Measurements from ENCODE around the gene MAP2K7.

DNA sequence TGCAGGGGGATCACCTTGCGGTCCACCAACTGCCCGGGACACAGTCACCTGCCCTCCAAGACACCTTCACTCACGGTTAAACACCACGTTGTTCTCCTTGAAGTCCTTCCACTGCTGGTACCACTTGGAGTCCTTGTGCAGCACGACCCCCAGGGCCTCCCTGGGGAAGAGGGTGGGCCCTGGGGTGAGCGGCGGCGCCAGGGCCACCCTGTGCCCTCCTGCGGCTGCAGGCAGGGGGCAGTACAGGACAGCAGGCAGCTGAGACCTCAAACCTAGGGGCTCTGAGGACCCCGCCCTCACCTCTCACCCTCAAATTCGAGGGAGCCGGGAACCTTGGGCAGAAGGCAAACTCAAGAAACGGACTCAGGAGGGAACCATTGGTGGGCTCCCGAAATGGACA, 29.7 kb downstream of the MAP2K7 start:
- TF ChIP-seq, protein P1, sequence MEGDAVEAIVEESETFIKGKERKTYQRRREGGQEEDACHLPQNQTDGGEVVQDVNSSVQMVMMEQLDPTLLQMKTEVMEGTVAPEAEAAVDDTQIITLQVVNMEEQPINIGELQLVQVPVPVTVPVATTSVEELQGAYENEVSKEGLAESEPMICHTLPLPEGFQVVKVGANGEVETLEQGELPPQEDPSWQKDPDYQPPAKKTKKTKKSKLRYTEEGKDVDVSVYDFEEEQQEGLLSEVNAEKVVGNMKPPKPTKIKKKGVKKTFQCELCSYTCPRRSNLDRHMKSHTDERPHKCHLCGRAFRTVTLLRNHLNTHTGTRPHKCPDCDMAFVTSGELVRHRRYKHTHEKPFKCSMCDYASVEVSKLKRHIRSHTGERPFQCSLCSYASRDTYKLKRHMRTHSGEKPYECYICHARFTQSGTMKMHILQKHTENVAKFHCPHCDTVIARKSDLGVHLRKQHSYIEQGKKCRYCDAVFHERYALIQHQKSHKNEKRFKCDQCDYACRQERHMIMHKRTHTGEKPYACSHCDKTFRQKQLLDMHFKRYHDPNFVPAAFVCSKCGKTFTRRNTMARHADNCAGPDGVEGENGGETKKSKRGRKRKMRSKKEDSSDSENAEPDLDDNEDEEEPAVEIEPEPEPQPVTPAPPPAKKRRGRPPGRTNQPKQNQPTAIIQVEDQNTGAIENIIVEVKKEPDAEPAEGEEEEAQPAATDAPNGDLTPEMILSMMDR (tag by site-specific recombination; IDR thresholded peaks at IDR 0.05), result peak; percentile 20; the same call in 1 of the 2 replicates
- TF ChIP-seq, protein P2, sequence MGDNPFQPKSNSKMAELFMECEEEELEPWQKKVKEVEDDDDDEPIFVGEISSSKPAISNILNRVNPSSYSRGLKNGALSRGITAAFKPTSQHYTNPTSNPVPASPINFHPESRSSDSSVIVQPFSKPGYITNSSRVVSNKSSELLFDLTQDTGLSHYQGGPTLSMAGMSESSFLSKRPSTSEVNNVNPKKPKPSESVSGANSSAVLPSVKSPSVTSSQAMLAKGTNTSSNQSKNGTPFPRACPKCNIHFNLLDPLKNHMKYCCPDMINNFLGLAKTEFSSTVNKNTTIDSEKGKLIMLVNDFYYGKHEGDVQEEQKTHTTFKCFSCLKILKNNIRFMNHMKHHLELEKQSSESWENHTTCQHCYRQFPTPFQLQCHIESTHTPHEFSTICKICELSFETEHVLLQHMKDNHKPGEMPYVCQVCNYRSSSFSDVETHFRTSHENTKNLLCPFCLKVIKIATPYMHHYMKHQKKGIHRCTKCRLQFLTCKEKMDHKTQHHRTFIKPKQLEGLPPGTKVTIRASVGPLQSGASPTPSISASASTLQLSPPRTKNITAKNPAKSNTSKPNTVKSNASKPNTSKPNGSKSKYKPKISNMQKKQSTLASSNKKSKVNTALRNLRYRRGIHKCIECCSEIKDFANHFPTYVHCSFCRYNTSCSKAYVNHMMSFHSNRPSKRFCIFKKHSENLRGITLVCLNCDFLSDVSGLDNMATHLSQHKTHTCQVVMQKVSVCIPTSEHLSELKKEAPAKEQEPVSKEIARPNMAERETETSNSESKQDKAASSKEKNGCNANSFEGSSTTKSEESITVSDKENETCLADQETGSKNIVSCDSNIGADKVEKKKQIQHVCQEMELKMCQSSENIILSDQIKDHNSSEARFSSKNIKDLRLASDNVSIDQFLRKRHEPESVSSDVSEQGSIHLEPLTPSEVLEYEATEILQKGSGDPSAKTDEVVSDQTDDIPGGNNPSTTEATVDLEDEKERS (tag by site-specific recombination; IDR thresholded peaks at IDR 0.05), result no peak
- TF ChIP-seq RBAK (tag by site-specific recombination; IDR thresholded peaks at IDR 0.05) (no peak), ZNF747 (tag by site-specific recombination; IDR thresholded peaks at IDR 0.05) (no peak), MZF1 (tag by site-specific recombination; IDR thresholded peaks at IDR 0.05; ENCODE audit: borderline replicate concordance) (no peak), ZBTB8A (tag by site-specific recombination; IDR thresholded peaks at IDR 0.05) (no peak), ZNF768 (tag by site-specific recombination; IDR thresholded peaks at IDR 0.05) (no peak), ZNF416 (tag by site-specific recombination; IDR thresholded peaks at IDR 0.05) (no peak), TCF7L2 (IDR thresholded peaks at IDR 0.05; ENCODE audit: borderline replicate concordance, low read depth, low read length) (no peak)
- TF ChIP-seq, protein P3, sequence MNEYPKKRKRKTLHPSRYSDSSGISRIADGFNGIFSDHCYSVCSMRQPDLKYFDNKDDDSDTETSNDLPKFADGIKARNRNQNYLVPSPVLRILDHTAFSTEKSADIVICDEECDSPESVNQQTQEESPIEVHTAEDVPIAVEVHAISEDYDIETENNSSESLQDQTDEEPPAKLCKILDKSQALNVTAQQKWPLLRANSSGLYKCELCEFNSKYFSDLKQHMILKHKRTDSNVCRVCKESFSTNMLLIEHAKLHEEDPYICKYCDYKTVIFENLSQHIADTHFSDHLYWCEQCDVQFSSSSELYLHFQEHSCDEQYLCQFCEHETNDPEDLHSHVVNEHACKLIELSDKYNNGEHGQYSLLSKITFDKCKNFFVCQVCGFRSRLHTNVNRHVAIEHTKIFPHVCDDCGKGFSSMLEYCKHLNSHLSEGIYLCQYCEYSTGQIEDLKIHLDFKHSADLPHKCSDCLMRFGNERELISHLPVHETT (tag by site-specific recombination; IDR thresholded peaks at IDR 0.05), result no peak
- TF ChIP-seq, protein P4, sequence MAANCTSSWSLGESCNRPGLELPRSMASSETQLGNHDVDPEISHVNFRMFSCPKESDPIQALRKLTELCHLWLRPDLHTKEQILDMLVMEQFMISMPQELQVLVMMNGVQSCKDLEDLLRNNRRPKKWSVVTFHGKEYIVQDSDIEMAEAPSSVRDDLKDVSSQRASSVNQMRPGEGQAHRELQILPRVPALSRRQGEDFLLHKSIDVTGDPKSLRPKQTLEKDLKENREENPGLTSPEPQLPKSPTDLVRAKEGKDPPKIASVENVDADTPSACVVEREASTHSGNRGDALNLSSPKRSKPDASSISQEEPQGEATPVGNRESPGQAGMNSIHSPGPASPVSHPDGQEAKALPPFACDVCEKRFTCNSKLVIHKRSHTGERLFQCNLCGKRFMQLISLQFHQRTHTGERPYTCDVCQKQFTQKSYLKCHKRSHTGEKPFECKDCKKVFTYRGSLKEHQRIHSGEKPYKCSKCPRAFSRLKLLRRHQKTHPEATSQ (tag by site-specific recombination; IDR thresholded peaks at IDR 0.05), result no peak
- TF ChIP-seq, protein P5, sequence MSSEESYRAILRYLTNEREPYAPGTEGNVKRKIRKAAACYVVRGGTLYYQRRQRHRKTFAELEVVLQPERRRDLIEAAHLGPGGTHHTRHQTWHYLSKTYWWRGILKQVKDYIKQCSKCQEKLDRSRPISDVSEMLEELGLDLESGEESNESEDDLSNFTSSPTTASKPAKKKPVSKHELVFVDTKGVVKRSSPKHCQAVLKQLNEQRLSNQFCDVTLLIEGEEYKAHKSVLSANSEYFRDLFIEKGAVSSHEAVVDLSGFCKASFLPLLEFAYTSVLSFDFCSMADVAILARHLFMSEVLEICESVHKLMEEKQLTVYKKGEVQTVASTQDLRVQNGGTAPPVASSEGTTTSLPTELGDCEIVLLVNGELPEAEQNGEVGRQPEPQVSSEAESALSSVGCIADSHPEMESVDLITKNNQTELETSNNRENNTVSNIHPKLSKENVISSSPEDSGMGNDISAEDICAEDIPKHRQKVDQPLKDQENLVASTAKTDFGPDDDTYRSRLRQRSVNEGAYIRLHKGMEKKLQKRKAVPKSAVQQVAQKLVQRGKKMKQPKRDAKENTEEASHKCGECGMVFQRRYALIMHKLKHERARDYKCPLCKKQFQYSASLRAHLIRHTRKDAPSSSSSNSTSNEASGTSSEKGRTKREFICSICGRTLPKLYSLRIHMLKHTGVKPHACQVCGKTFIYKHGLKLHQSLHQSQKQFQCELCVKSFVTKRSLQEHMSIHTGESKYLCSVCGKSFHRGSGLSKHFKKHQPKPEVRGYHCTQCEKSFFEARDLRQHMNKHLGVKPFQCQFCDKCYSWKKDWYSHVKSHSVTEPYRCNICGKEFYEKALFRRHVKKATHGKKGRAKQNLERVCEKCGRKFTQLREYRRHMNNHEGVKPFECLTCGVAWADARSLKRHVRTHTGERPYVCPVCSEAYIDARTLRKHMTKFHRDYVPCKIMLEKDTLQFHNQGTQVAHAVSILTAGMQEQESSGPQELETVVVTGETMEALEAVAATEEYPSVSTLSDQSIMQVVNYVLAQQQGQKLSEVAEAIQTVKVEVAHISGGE (tag by site-specific recombination; conservative IDR thresholded peaks at IDR 0.05; ENCODE audit: low read depth), result no peak

Data from HEK293 (cell line).